Fibroblast of lung (primary cell): ENCODE results near the gene CFAP119.

Source experiments
- EZH2 ChIP-seq: IDR thresholded peaks from 2 replicates; pipeline ENCODE4 v1.5.1; 2012; ENCODE audit warnings: low read length, control low read depth, mild to moderate bottlenecking; ENCODE audit errors: missing control alignments
- TF ChIP-seq, protein P1 (sequence below), 2 donors: IDR thresholded peaks in 1 of 2; conservative IDR thresholded peaks in 1 of 2; 1 replicate in 1 of 2; 2 replicates in 1 of 2; pipeline ENCODE4 v1.5.1; 2011 to 2012; ENCODE audit warnings: low read length in 2 of 2, control low read depth in 1 of 2, inconsistent platforms in 1 of 2, low read depth in 1 of 2, mild to moderate bottlenecking in 1 of 2

GRCh38 chr16:30771726-30772125 is 9.9 kb upstream of the CFAP119 start:
- TF ChIP-seq, protein P1, sequence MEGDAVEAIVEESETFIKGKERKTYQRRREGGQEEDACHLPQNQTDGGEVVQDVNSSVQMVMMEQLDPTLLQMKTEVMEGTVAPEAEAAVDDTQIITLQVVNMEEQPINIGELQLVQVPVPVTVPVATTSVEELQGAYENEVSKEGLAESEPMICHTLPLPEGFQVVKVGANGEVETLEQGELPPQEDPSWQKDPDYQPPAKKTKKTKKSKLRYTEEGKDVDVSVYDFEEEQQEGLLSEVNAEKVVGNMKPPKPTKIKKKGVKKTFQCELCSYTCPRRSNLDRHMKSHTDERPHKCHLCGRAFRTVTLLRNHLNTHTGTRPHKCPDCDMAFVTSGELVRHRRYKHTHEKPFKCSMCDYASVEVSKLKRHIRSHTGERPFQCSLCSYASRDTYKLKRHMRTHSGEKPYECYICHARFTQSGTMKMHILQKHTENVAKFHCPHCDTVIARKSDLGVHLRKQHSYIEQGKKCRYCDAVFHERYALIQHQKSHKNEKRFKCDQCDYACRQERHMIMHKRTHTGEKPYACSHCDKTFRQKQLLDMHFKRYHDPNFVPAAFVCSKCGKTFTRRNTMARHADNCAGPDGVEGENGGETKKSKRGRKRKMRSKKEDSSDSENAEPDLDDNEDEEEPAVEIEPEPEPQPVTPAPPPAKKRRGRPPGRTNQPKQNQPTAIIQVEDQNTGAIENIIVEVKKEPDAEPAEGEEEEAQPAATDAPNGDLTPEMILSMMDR (conservative IDR thresholded peaks at IDR 0.05 in 1 of 2, IDR thresholded peaks at IDR 0.05 in 1 of 2; ENCODE audit: low read depth in 1 of 2, low read length in 2 of 2), result no peak
- TF ChIP-seq EZH2, result no peak
